Activated T-cell treated with anti-CD3 and anti-CD28 coated beads, Interleukin-2, amount 50 U/mL, for 72 hours (primary cell): ENCODE measurements around the gene SSU72. TPM values are rescaled to one million over a fixed set of nuclear protein-coding genes. Genes with fewer than 3 reads are reported as not detected.
"Not testable (repeated sequence)": the region's sequence is repeated elsewhere in the genome, so short reads cannot be mapped to it uniquely, and the experiment has no call there.

ENCODE experiments used
- ATAC-seq, 2 donors: fragments of 150-1000 bp; cut with Tn5 transposase; replicated peaks in 1 of 2; 2 replicates each; pipeline ENCODE4 v1.10.0; 2021; ENCODE audit warnings: moderate library complexity in 2 of 2, mild to moderate bottlenecking in 1 of 2
- DNase-seq, 2 donors: peaks; one replicate each; pipeline ENCODE4 v3.0.0; 2021 to 2022; ENCODE audit warnings: mixed read lengths in 1 of 2
- H3K27ac Mint-ChIP-seq: one replicate; pipeline ENCODE4 v1.8.0; 2022; ENCODE audit warnings: mild to moderate bottlenecking, moderate library complexity, mixed read lengths
- H3K27me3 Mint-ChIP-seq: one replicate; pipeline ENCODE4 v1.8.0; 2022; ENCODE audit warnings: low read depth, mixed read lengths
- H3K36me3 Mint-ChIP-seq, 2 donors: one replicate each; pipeline ENCODE4 v1.8.0; 2022; ENCODE audit warnings: mixed read lengths in 2 of 2, mild to moderate bottlenecking in 1 of 2; ENCODE audit not compliant: insufficient read depth in 2 of 2
- H3K4me1 Mint-ChIP-seq: one replicate; pipeline ENCODE4 v1.8.0; 2022; ENCODE audit warnings: low read depth, mixed read lengths
- H3K4me3 Mint-ChIP-seq, 2 donors: one replicate each; pipeline ENCODE4 v1.8.0; 2022; ENCODE audit warnings: mild to moderate bottlenecking in 2 of 2, mixed read lengths in 2 of 2, moderate library complexity in 2 of 2
- H3K9me3 Mint-ChIP-seq, 2 donors: one replicate each; pipeline ENCODE4 v1.8.0; 2022; ENCODE audit warnings: mixed read lengths in 2 of 2
- total RNA-seq, 2 donors: library from RNA; stranded (reverse); gene quantifications; one replicate each; pipeline ENCODE4 v1.2.3, GENCODE V29; 2022

SSU72 gene
- total RNA-seq, 2 donors from 2014 or later: 138 to 167 TPM

GRCh38 chr1:1510912-1511532 lies 63.6 kb downstream of the SSU72 start:
- H3K27me3 Mint-ChIP-seq: no peaks in the 10 kb centered on the region
- ATAC-seq (no peak), DNase-seq (peak in 1 of 2 donors; percentile 25)
- peak overlapping the region; percentile 82 to 96 for H3K4me3 Mint-ChIP-seq
- H3K4me1 Mint-ChIP-seq: peaks cover 19% of the 10 kb centered on the region
- H3K27ac Mint-ChIP-seq: peak overlapping the region; percentile 33
- no peaks in the 10 kb centered on the region for H3K9me3 Mint-ChIP-seq
- H3K36me3 Mint-ChIP-seq: peaks cover 0 to 3% of the 10 kb centered on the region in 2 donors

- H3K4me1 Mint-ChIP-seq: peaks cover 34% of the 10 kb centered on the region
- H3K9me3 Mint-ChIP-seq, ATAC-seq, H3K27me3 Mint-ChIP-seq, H3K36me3 Mint-ChIP-seq, H3K4me3 Mint-ChIP-seq, H3K27ac Mint-ChIP-seq, DNase-seq: not testable (repeated sequence)
These were observed 65.2 kb downstream of the SSU72 start for GRCh38 chr1:1509465-1509850.

GRCh38 chr1:1508775-1509464 lies 65.7 kb downstream of the SSU72 start:
- not testable (repeated sequence) for ATAC-seq, H3K36me3 Mint-ChIP-seq, H3K27me3 Mint-ChIP-seq, H3K27ac Mint-ChIP-seq, H3K9me3 Mint-ChIP-seq, DNase-seq, H3K4me3 Mint-ChIP-seq
- H3K4me1 Mint-ChIP-seq: peaks cover 33% of the 10 kb centered on the region

GRCh38 chr1:1507305-1507704 lies 67.4 kb downstream of the SSU72 start:
- Mint-ChIP-seq H3K27me3 (no peaks in the 10 kb centered on the region), H3K9me3 (no peaks in the 10 kb centered on the region), H3K36me3 (no peaks in the 10 kb centered on the region), H3K4me1 (peaks cover 29% of the 10 kb centered on the region), H3K4me3 (no peak overlapping the region), H3K27ac (no peak overlapping the region)
- no peak for ATAC-seq
- no peak for DNase-seq

- Mint-ChIP-seq H3K27ac (peak overlapping the region; percentile 82), H3K4me1 (peaks cover 25% of the 10 kb centered on the region), H3K4me3 (peak overlapping the region; percentile 82 to 86)
- not testable (repeated sequence) for H3K36me3 Mint-ChIP-seq, H3K27me3 Mint-ChIP-seq, ATAC-seq, H3K9me3 Mint-ChIP-seq, DNase-seq
These were observed 68.9 kb downstream of the SSU72 start for GRCh38 chr1:1505801-1506200.

- not testable (repeated sequence) for H3K36me3 Mint-ChIP-seq, H3K27me3 Mint-ChIP-seq, H3K9me3 Mint-ChIP-seq
- peak overlapping the region; percentile 82 to 86 for H3K4me3 Mint-ChIP-seq
- peak overlapping the region; percentile 88 for H3K27ac Mint-ChIP-seq
- peak; percentile 69 to 74 for ATAC-seq
- peaks cover 21% of the 10 kb centered on the region for H3K4me1 Mint-ChIP-seq
- DNase-seq: peak; percentile 41 to 45
These were observed 69.3 kb downstream of the SSU72 start for GRCh38 chr1:1505366-1505798.

GRCh38 chr1:1504777-1505365 lies 69.8 kb downstream of the SSU72 start:
- H3K27ac Mint-ChIP-seq: peak overlapping the region; percentile 88
- H3K36me3 Mint-ChIP-seq, H3K9me3 Mint-ChIP-seq, H3K27me3 Mint-ChIP-seq: not testable (repeated sequence)
- peak; percentile 80 to 84 for DNase-seq
- H3K4me3 Mint-ChIP-seq: peak overlapping the region; percentile 82 to 86
- peaks cover 21% of the 10 kb centered on the region for H3K4me1 Mint-ChIP-seq
- peak; percentile 85 for ATAC-seq

GRCh38 chr1:1495461-1495975 lies 79.1 kb downstream of the SSU72 start:
- ATAC-seq: peak in 1 of 2 donors; percentile 9
- not testable (repeated sequence) for H3K4me3 Mint-ChIP-seq, H3K27ac Mint-ChIP-seq, DNase-seq, H3K27me3 Mint-ChIP-seq, H3K4me1 Mint-ChIP-seq, H3K9me3 Mint-ChIP-seq
- H3K36me3 Mint-ChIP-seq: peaks cover 11 to 22% of the 10 kb centered on the region in 2 donors

GRCh38 chr1:1494311-1494710 lies 80.4 kb downstream of the SSU72 start:
- not testable (repeated sequence) for H3K4me1 Mint-ChIP-seq, H3K27me3 Mint-ChIP-seq, H3K27ac Mint-ChIP-seq, ATAC-seq, H3K9me3 Mint-ChIP-seq, H3K4me3 Mint-ChIP-seq, DNase-seq
- H3K36me3 Mint-ChIP-seq: peaks cover 12 to 27% of the 10 kb centered on the region in 2 donors

Other genes starting within 250 kb of the SSU72 start
- gene TAS1R3, start 243.6 kb downstream of the SSU72 start, total RNA-seq: under 1 TPM; 0.91 to 0.95 TPM
- 10 to 100 TPM; 46.6 to 52.2 TPM for gene DVL1, start 225.4 kb downstream of the SSU72 start, total RNA-seq
- 1 to 10 TPM; 1.6 to 3.0 TPM for gene MXRA8, start 216.3 kb downstream of the SSU72 start, total RNA-seq
- gene AURKAIP1, start 199.7 kb downstream of the SSU72 start, total RNA-seq: 10 to 100 TPM; 92.4 to 97.7 TPM
- 100 to 1,000 TPM; 166 to 180 TPM for gene CCNL2, start 175.5 kb downstream of the SSU72 start, total RNA-seq
- 10 to 100 TPM; 74.9 to 77.5 TPM for gene MRPL20, start 167.6 kb downstream of the SSU72 start, total RNA-seq
- under 1 TPM in 1 of 2 donors, not detected in 1; 0.17 TPM for gene ANKRD65, start 153.6 kb downstream of the SSU72 start, total RNA-seq
- gene VWA1, start 139.2 kb downstream of the SSU72 start, total RNA-seq: 1 to 10 TPM in 1 of 2 donors, under 1 TPM in 1; 0.94 to 1.4 TPM
- 1 to 10 TPM; 2.8 to 3.7 TPM for gene ATAD3C, start 125.2 kb downstream of the SSU72 start, total RNA-seq
- 10 to 100 TPM; 20.6 to 25.3 TPM for gene ATAD3B, start 103.1 kb downstream of the SSU72 start, total RNA-seq
- 10 to 100 TPM; 24.9 to 34.2 TPM for gene ATAD3A, start 62.7 kb downstream of the SSU72 start, total RNA-seq
- 1 to 10 TPM; 1.0 to 1.3 TPM for gene TMEM240, start 34.2 kb downstream of the SSU72 start, total RNA-seq
- 1 to 10 TPM in 1 of 2 donors, under 1 TPM in 1; 1.00 to 1.5 TPM for gene FNDC10, start 25.3 kb upstream of the SSU72 start, total RNA-seq
- 10 to 100 TPM; 68.6 to 78.6 TPM for gene MIB2, start 40.6 kb upstream of the SSU72 start, total RNA-seq
- 1 to 10 TPM; 1.5 TPM for gene MMP23B, start 57.3 kb upstream of the SSU72 start, total RNA-seq
- 10 to 100 TPM; 41.5 to 42.3 TPM for gene CDK11B, start 84.1 kb upstream of the SSU72 start, total RNA-seq
- 10 to 100 TPM; 42.0 to 43.1 TPM for gene SLC35E2B, start 117.9 kb upstream of the SSU72 start, total RNA-seq
- 10 to 100 TPM; 40.3 to 72.5 TPM for gene CDK11A, start 149.5 kb upstream of the SSU72 start, total RNA-seq
- 10 to 100 TPM; 54.0 to 54.5 TPM for gene NADK, start 203.6 kb upstream of the SSU72 start, total RNA-seq